A549 treated with Mapracorat at 1 μM for 4 hours (cell line): ENCODE results near the gene PPME1. TPM values are rescaled to one million over a fixed set of nuclear protein-coding genes. Genes with fewer than 3 reads are reported as not detected.

ENCODE experiments used
- total RNA-seq: library from RNA; stranded (reverse); fragments of 200-300 nt; extraction: Qiagen RNA extraction; gene quantifications from 5 replicates; pipeline ENCODE4 v1.2.3, GENCODE V29; 2022

PPME1 gene
- 51.5 to 55.8 TPM (median 54.1 TPM) in 5 replicates for total RNA-seq

GRCh38 chr11:74170694-74171629 lies at the start of gene PPME1, which contains the start of gene C2CD3:
Gene PPME1, plus strand, starts transcription at chr11:74171289. Its CDS starts 133 bp downstream, at chr11:74171422.
Gene C2CD3, minus strand, starts transcription at chr11:74171002. Its CDS starts 210 bp downstream, at chr11:74170792.

Other genes starting within 250 kb of the PPME1 start
- gene DNAJB13, start 220.3 kb upstream of the PPME1 start, total RNA-seq, result 0.30 to 0.81 TPM (median 0.51 TPM) in 5 replicates
- gene UCP2, start 188.4 kb upstream of the PPME1 start, total RNA-seq, result 79.3 to 96.8 TPM (median 84.6 TPM) in 5 replicates
- gene UCP3, start 162.2 kb upstream of the PPME1 start, total RNA-seq, result 1.2 to 1.7 TPM (median 1.3 TPM) in 5 replicates
- 16.3 to 18.1 TPM (median 16.9 TPM) in 5 replicates for gene C2CD3, start 287 bp upstream of the PPME1 start, total RNA-seq
- 35.5 to 58.6 TPM (median 49.8 TPM) in 5 replicates for gene P4HA3, start 140.4 kb downstream of the PPME1 start, total RNA-seq
- gene PGM2L1, start 227.1 kb downstream of the PPME1 start, total RNA-seq, result 10.7 to 17.8 TPM (median 16.3 TPM) in 5 replicates